ENCODE results near the gene TMEM141.

GRCh38 chr9:136754059-136754572, 37.0 kb upstream of the TMEM141 start:
- TF ChIP-seq CTCF (IDR thresholded peaks at IDR 0.05) = no peak
- no peak for TF ChIP-seq ZFX (IDR thresholded peaks at IDR 0.05; ENCODE audit: borderline replicate concordance)
